SK-N-SH treated with all-trans-retinoic acid at 6 μM for 48 hours (cell line): ENCODE measurements around the gene GPATCH2L.

ENCODE experiments used
- ARNTL ChIP-seq: fragments of 450-650 bp; formaldehyde crosslinking; IDR thresholded peaks from 2 replicates; pipeline ENCODE4 v1.5.0; 2020; ENCODE audit warnings: low read depth, mild to moderate bottlenecking, moderate library complexity, borderline replicate concordance
- GLIS3 ChIP-seq: fragments of 250-450 bp; sonication (Bioruptor Pico); IDR thresholded peaks from 2 replicates; pipeline ENCODE4 v1.5.0; 2020; ENCODE audit warnings: mild to moderate bottlenecking, moderate library complexity
- OSR1 ChIP-seq: fragments of 250-450 bp; sonication (Bioruptor Pico); IDR thresholded peaks from 2 replicates; pipeline ENCODE4 v1.8.0; 2022; ENCODE audit warnings: moderate library complexity, mild to moderate bottlenecking, inconsistent platforms
- PATZ1 ChIP-seq: fragments of 250-450 bp; sonication (Bioruptor Pico); IDR thresholded peaks from 2 replicates; pipeline ENCODE4 v1.8.0; 2020; ENCODE audit warnings: mild to moderate bottlenecking, moderate library complexity, borderline replicate concordance
- TCF4 ChIP-seq: fragments of 250-450 bp; sonication (Bioruptor Pico); IDR thresholded peaks from 2 replicates; pipeline ENCODE4 v1.8.0; 2021; ENCODE audit warnings: mild to moderate bottlenecking, moderate library complexity, borderline replicate concordance
- ZC3H10 ChIP-seq: fragments of 250-450 bp; sonication (Bioruptor Pico); IDR thresholded peaks from 2 replicates; pipeline ENCODE4 v1.5.1; 2021; ENCODE audit warnings: mild to moderate bottlenecking, moderate library complexity
- ZFP30 ChIP-seq: fragments of 450-650 bp; formaldehyde crosslinking; IDR thresholded peaks from 2 replicates; pipeline ENCODE4 v1.5.0; 2022; ENCODE audit warnings: mild to moderate bottlenecking, moderate library complexity
- TF ChIP-seq, protein P1 (sequence below): fragments of 250-450 bp; sonication (Bioruptor Pico); IDR thresholded peaks from 2 replicates; pipeline ENCODE4 v1.5.0; 2020; ENCODE audit warnings: mild to moderate bottlenecking, moderate library complexity

DNA sequence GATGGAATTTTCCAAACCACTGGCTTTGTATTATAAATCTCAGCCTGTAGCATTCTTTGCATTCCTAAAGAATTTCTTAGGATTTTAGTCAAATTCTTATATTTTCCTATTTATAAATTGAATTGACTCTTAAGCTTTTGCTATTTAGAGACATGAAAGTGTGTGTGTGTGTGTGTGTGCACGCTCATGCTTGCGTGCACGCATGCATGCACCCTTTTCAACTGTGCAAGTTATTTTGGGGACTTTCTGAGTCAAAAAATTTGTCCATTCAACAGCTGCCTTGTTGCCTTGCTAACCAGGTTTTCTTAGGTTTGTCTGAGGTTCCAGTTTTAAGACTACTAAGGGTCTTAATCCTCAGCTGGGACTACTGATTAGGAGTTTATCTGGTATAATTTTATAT is 42.6 kb downstream of the GPATCH2L start:
- no peak for TF ChIP-seq ZFP30 (CRISPR knock-in tag)
- no peak for TF ChIP-seq ARNTL (CRISPR knock-in tag)
- TF ChIP-seq, protein P1, sequence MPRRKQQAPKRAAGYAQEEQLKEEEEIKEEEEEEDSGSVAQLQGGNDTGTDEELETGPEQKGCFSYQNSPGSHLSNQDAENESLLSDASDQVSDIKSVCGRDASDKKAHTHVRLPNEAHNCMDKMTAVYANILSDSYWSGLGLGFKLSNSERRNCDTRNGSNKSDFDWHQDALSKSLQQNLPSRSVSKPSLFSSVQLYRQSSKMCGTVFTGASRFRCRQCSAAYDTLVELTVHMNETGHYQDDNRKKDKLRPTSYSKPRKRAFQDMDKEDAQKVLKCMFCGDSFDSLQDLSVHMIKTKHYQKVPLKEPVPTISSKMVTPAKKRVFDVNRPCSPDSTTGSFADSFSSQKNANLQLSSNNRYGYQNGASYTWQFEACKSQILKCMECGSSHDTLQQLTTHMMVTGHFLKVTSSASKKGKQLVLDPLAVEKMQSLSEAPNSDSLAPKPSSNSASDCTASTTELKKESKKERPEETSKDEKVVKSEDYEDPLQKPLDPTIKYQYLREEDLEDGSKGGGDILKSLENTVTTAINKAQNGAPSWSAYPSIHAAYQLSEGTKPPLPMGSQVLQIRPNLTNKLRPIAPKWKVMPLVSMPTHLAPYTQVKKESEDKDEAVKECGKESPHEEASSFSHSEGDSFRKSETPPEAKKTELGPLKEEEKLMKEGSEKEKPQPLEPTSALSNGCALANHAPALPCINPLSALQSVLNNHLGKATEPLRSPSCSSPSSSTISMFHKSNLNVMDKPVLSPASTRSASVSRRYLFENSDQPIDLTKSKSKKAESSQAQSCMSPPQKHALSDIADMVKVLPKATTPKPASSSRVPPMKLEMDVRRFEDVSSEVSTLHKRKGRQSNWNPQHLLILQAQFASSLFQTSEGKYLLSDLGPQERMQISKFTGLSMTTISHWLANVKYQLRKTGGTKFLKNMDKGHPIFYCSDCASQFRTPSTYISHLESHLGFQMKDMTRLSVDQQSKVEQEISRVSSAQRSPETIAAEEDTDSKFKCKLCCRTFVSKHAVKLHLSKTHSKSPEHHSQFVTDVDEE (CRISPR knock-in tag): no peak
- TF ChIP-seq PATZ1 (CRISPR knock-in tag): no peak
- no peak for TF ChIP-seq ZC3H10 (CRISPR knock-in tag)
- no peak for TF ChIP-seq GLIS3 (CRISPR knock-in tag)
- TF ChIP-seq TCF4 (CRISPR knock-in tag): no peak
- TF ChIP-seq OSR1 (CRISPR knock-in tag): no peak
